Activated CD8-positive, alpha-beta T cell treated with anti-CD3 and anti-CD28 coated beads, Interleukin-2, amount 10 ng/mL, durations not matched to agents 7 days and 5 days (primary cell): Measurements from ENCODE around the gene HOMER2. TPM values are rescaled to one million over a fixed set of nuclear protein-coding genes. Genes with fewer than 3 reads are reported as not detected.
"Not testable (repeated sequence)": the region's sequence is repeated elsewhere in the genome, so short reads cannot be mapped to it uniquely, and the experiment has no call there.

Experiments
- ATAC-seq: fragments of 150-1000 bp; cut with Tn5 transposase; one replicate; pipeline ENCODE4 v1.10.0; 2021; ENCODE audit warnings: moderate library complexity
- CTCF ChIA-PET: fragments of 350-600 bp; sonication (Branson Sonifier 250); formaldehyde crosslinking; loops from one replicate; lab custom pipeline; 2021; ENCODE audit warnings: antibody characterized with exemption; lab: Charles Lee
- POLR2A ChIA-PET: fragments of 350-600 bp; sonication (Branson Sonifier 250); formaldehyde crosslinking; loops from one replicate; lab custom pipeline; 2021; ENCODE audit warnings: antibody characterized with exemption; lab: Charles Lee
- DNase-seq: peaks from one replicate; pipeline ENCODE4 v3.0.0-alpha.2; 2020
- H3K27ac Mint-ChIP-seq: one replicate; pipeline ENCODE4 v1.8.0; 2021; ENCODE audit warnings: mild to moderate bottlenecking, mixed read lengths
- H3K27me3 Mint-ChIP-seq: one replicate; pipeline ENCODE4 v1.8.0; 2021; ENCODE audit warnings: low read depth, mixed read lengths
- H3K36me3 Mint-ChIP-seq: one replicate; pipeline ENCODE4 v1.8.0; 2021; ENCODE audit warnings: low read depth, mixed read lengths
- H3K4me1 Mint-ChIP-seq: one replicate; pipeline ENCODE4 v1.8.0; 2021; ENCODE audit warnings: low read depth, mixed read lengths
- H3K4me3 Mint-ChIP-seq: one replicate; pipeline ENCODE4 v1.8.0; 2021; ENCODE audit warnings: mild to moderate bottlenecking, mixed read lengths
- H3K9me3 Mint-ChIP-seq: one replicate; pipeline ENCODE4 v1.8.0; 2022; ENCODE audit warnings: mixed read lengths; ENCODE audit not compliant: insufficient read depth
- total RNA-seq, 2 experiments: library from RNA; stranded (reverse); gene quantifications; one replicate each; pipeline ENCODE4 v1.2.3, GENCODE V29; 2021

HOMER2 gene
- total RNA-seq, 2 experiments from 2014 or later: 12.0 to 12.8 TPM

GRCh38 chr15:82909080-82909815 lies 43.3 kb downstream of the HOMER2 start:
- ATAC-seq: no peak
- Mint-ChIP-seq H3K36me3 (no peaks in the 10 kb centered on the region), H3K9me3 (no peaks in the 10 kb centered on the region), H3K4me1 (peaks cover 4% of the 10 kb centered on the region), H3K27me3 (peaks cover 24% of the 10 kb centered on the region), H3K4me3 (no peak overlapping the region), H3K27ac (no peak overlapping the region)
- no peak for DNase-seq
- POLR2A ChIA-PET: no interaction called here
- CTCF ChIA-PET: no interaction called here

GRCh38 chr15:82907350-82907749 lies 45.2 kb downstream of the HOMER2 start:
- CTCF ChIA-PET: interaction anchor here (0.9 kb wide), 1 partner anchor 57 kb away, joined by 3 read pairs; no protein-coding TSS in a partner anchor
- H3K27me3 Mint-ChIP-seq: peaks cover 24% of the 10 kb centered on the region
- no peaks in the 10 kb centered on the region for H3K36me3 Mint-ChIP-seq
- no peak overlapping the region for H3K27ac Mint-ChIP-seq
- H3K4me3 Mint-ChIP-seq: no peak overlapping the region
- ATAC-seq (no peak), DNase-seq (no peak)
- H3K9me3 Mint-ChIP-seq: no peaks in the 10 kb centered on the region
- H3K4me1 Mint-ChIP-seq: peaks cover 4% of the 10 kb centered on the region
- POLR2A ChIA-PET: no interaction called here

- DNase-seq: no peak
- Mint-ChIP-seq H3K4me1 (no peaks in the 10 kb centered on the region), H3K9me3 (no peaks in the 10 kb centered on the region), H3K4me3 (no peak overlapping the region), H3K27me3 (peaks cover 13% of the 10 kb centered on the region), H3K36me3 (no peaks in the 10 kb centered on the region), H3K27ac (no peak overlapping the region)
- POLR2A ChIA-PET: no interaction called here
- ATAC-seq: no peak
- CTCF ChIA-PET: no interaction called here
Measured at GRCh38 chr15:82904574-82904973, 47.9 kb downstream of the HOMER2 start.

GRCh38 chr15:82903511-82903910 lies 49.0 kb downstream of the HOMER2 start:
- Mint-ChIP-seq H3K36me3 (no peaks in the 10 kb centered on the region), H3K9me3 (no peaks in the 10 kb centered on the region), H3K27ac (no peak overlapping the region), H3K27me3 (peaks cover 10% of the 10 kb centered on the region), H3K4me1 (no peaks in the 10 kb centered on the region), H3K4me3 (no peak overlapping the region)
- CTCF ChIA-PET: no interaction called here
- DNase-seq (no peak), ATAC-seq (no peak)
- POLR2A ChIA-PET: no interaction called here

GRCh38 chr15:82901114-82901805 lies 51.3 kb downstream of the HOMER2 start:
- ChIA-PET CTCF (no interaction called here), POLR2A (no interaction called here)
- Mint-ChIP-seq H3K36me3 (no peaks in the 10 kb centered on the region), H3K4me1 (no peaks in the 10 kb centered on the region), H3K27ac (peak overlapping the region; percentile 24), H3K4me3 (no peak overlapping the region), H3K27me3 (peaks cover 4% of the 10 kb centered on the region), H3K9me3 (no peaks in the 10 kb centered on the region)
- ATAC-seq (no peak), DNase-seq (no peak)

- Mint-ChIP-seq H3K9me3 (no peaks in the 10 kb centered on the region), H3K36me3 (no peaks in the 10 kb centered on the region), H3K27me3 (peaks cover 4% of the 10 kb centered on the region), H3K4me1 (no peaks in the 10 kb centered on the region), H3K27ac (no peak overlapping the region), H3K4me3 (no peak overlapping the region)
- DNase-seq (no peak), ATAC-seq (no peak)
- ChIA-PET POLR2A (no interaction called here), CTCF (no interaction called here)
Measured at GRCh38 chr15:82900511-82901060, 51.9 kb downstream of the HOMER2 start.

- H3K27ac Mint-ChIP-seq: no peak overlapping the region
Measured at GRCh38 chr15:82898961-82899360, 53.6 kb downstream of the HOMER2 start.

GRCh38 chr15:82895983-82896382 lies 56.5 kb downstream of the HOMER2 start:
- Mint-ChIP-seq H3K4me3 (no peak overlapping the region), H3K36me3 (no peaks in the 10 kb centered on the region), H3K27me3 (peaks cover 6% of the 10 kb centered on the region), H3K4me1 (no peaks in the 10 kb centered on the region), H3K27ac (no peak overlapping the region), H3K9me3 (no peaks in the 10 kb centered on the region)
- DNase-seq (no peak), ATAC-seq (no peak)
- ChIA-PET POLR2A (no interaction called here), CTCF (interaction anchor here (2.2 kb wide), 1 partner anchor 46 kb away, joined by 9 read pairs; no protein-coding TSS in a partner anchor)

More at GRCh38 chr15:82898961-82899360, 53.6 kb downstream of the HOMER2 start:
- ATAC-seq (no peak), DNase-seq (no peak)
- ChIA-PET POLR2A (no interaction called here), CTCF (interaction anchor here (0.5 kb wide), 1 partner anchor 899 kb away, joined by 3 read pairs; no protein-coding TSS in a partner anchor)
- Mint-ChIP-seq H3K27me3 (peaks cover 5% of the 10 kb centered on the region), H3K4me1 (no peaks in the 10 kb centered on the region), H3K36me3 (no peaks in the 10 kb centered on the region), H3K9me3 (no peaks in the 10 kb centered on the region), H3K4me3 (no peak overlapping the region)

- ATAC-seq: no peak
Measured at GRCh38 chr15:82894971-82895520, 57.5 kb downstream of the HOMER2 start.

GRCh38 chr15:82893473-82893872 lies 59.0 kb downstream of the HOMER2 start:
- H3K9me3 Mint-ChIP-seq, H3K4me1 Mint-ChIP-seq, POLR2A ChIA-PET, ATAC-seq, H3K36me3 Mint-ChIP-seq, H3K4me3 Mint-ChIP-seq, DNase-seq, H3K27ac Mint-ChIP-seq, CTCF ChIA-PET, H3K27me3 Mint-ChIP-seq: not testable (repeated sequence)

More at GRCh38 chr15:82894971-82895520, 57.5 kb downstream of the HOMER2 start:
- CTCF ChIA-PET: no interaction called here
- H3K9me3 Mint-ChIP-seq: no peaks in the 10 kb centered on the region
- DNase-seq: no peak
- H3K27me3 Mint-ChIP-seq: peaks cover 6% of the 10 kb centered on the region
- no peak overlapping the region for H3K4me3 Mint-ChIP-seq
- H3K27ac Mint-ChIP-seq: no peak overlapping the region
- no peaks in the 10 kb centered on the region for H3K36me3 Mint-ChIP-seq
- H3K4me1 Mint-ChIP-seq: no peaks in the 10 kb centered on the region
- POLR2A ChIA-PET: no interaction called here

GRCh38 chr15:82892573-82892972 lies 59.9 kb downstream of the HOMER2 start:
- H3K27ac Mint-ChIP-seq: no peak overlapping the region
- CTCF ChIA-PET: interaction anchor here (0.5 to 1.0 kb wide), 2 partner anchors 118 kb away, joined by 3 to 4 read pairs; no protein-coding TSS in a partner anchor
- H3K9me3 Mint-ChIP-seq: no peaks in the 10 kb centered on the region
- POLR2A ChIA-PET: no interaction called here
- no peaks in the 10 kb centered on the region for H3K36me3 Mint-ChIP-seq
- DNase-seq: no peak
- H3K4me3 Mint-ChIP-seq: no peak overlapping the region
- ATAC-seq: no peak
- peaks cover 2% of the 10 kb centered on the region for H3K27me3 Mint-ChIP-seq
- H3K4me1 Mint-ChIP-seq: no peaks in the 10 kb centered on the region

GRCh38 chr15:82890995-82891390 lies 61.5 kb downstream of the HOMER2 start:
- peak overlapping the region; percentile 49 for H3K27ac Mint-ChIP-seq
- no peaks in the 10 kb centered on the region for H3K36me3 Mint-ChIP-seq
- H3K9me3 Mint-ChIP-seq: no peaks in the 10 kb centered on the region
- ATAC-seq: no peak
- no peak overlapping the region for H3K4me3 Mint-ChIP-seq
- peaks cover 2% of the 10 kb centered on the region for H3K27me3 Mint-ChIP-seq
- ChIA-PET POLR2A (no interaction called here), CTCF (no interaction called here)
- no peak for DNase-seq
- no peaks in the 10 kb centered on the region for H3K4me1 Mint-ChIP-seq
